T-helper 1 cell treated with Interleukin-12 subunit alpha and Interleukin-12 subunit beta and Interleukin-4 antibody, amounts not matched to agents 30 μg/mL and 1 μg/mL, for 36 hours (primary cell): ENCODE results near the gene CSNK1G2.

Source experiments
- H3K27ac Mint-ChIP-seq: one replicate; pipeline ENCODE4 v1.8.0; 2021; ENCODE audit warnings: mild to moderate bottlenecking, mixed read lengths
- H3K27me3 Mint-ChIP-seq: one replicate; pipeline ENCODE4 v1.8.0; 2021; ENCODE audit warnings: low read depth, mixed read lengths
- H3K36me3 Mint-ChIP-seq: one replicate; pipeline ENCODE4 v1.8.0; 2021; ENCODE audit warnings: low read depth, mixed read lengths
- H3K4me1 Mint-ChIP-seq: one replicate; pipeline ENCODE4 v1.8.0; 2021; ENCODE audit warnings: low read depth, mixed read lengths
- H3K4me3 Mint-ChIP-seq: one replicate; pipeline ENCODE4 v1.8.0; 2021; ENCODE audit warnings: mild to moderate bottlenecking, moderate library complexity, mixed read lengths
- H3K9me3 Mint-ChIP-seq: one replicate; pipeline ENCODE4 v1.8.0; 2021; ENCODE audit warnings: mixed read lengths

The CSNK1G2 gene

GRCh38 chr19:1944916-1945561, 4.1 kb downstream of the CSNK1G2 start:
- Mint-ChIP-seq H3K4me1 (peaks cover 19% of the 10 kb centered on the region), H3K36me3 (peaks cover 19% of the 10 kb centered on the region), H3K27me3 (no peaks in the 10 kb centered on the region), H3K9me3 (no peaks in the 10 kb centered on the region), H3K27ac (no peak overlapping the region), H3K4me3 (no peak overlapping the region)

GRCh38 chr19:1945899-1946298, 4.9 kb downstream of the CSNK1G2 start:
- H3K4me3 Mint-ChIP-seq = no peak overlapping the region
- H3K36me3 Mint-ChIP-seq = peaks cover 21% of the 10 kb centered on the region
- H3K27ac Mint-ChIP-seq = peak overlapping the region; percentile 45
- no peaks in the 10 kb centered on the region for H3K9me3 Mint-ChIP-seq
- H3K27me3 Mint-ChIP-seq = no peaks in the 10 kb centered on the region
- peaks cover 15% of the 10 kb centered on the region for H3K4me1 Mint-ChIP-seq

DNA sequence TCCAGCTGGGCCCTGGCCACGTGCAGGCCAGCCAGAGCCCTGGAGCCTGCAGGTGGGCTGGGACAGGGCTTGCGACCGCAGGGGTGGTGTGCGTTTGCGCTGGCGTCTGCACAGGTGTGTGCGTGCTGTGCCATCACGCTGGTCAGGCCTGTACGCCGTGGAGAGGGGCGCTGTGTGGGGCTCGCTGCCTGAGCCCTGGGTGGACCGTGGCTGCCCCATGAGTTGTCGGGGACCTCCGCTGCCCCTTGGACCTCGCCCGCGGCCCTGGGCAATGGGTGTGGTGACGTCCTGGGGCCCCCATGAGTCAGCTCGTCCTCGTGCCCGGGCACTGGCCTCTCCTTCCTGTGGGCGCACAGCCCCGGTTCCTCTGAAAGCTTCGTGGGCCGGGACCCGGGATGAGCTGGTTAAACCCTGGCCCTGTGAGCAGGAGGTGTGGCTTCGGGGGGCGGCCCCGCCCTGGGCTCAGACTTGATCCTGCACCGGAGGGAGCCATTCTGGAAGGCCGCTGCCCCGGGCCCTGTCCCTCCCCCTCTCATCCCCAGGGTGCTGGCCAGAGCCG, 6.8 kb downstream of the CSNK1G2 start:
- Mint-ChIP-seq H3K4me1 (peaks cover 14% of the 10 kb centered on the region), H3K36me3 (peaks cover 21% of the 10 kb centered on the region), H3K27ac (no peak overlapping the region), H3K27me3 (no peaks in the 10 kb centered on the region), H3K9me3 (no peaks in the 10 kb centered on the region), H3K4me3 (no peak overlapping the region)

- Mint-ChIP-seq H3K36me3 (peaks cover 17% of the 10 kb centered on the region), H3K9me3 (no peaks in the 10 kb centered on the region), H3K4me3 (no peak overlapping the region), H3K4me1 (peaks cover 7% of the 10 kb centered on the region), H3K27me3 (no peaks in the 10 kb centered on the region), H3K27ac (no peak overlapping the region)
These were observed 8.5 kb downstream of the CSNK1G2 start for GRCh38 chr19:1949304-1950101.

DNA sequence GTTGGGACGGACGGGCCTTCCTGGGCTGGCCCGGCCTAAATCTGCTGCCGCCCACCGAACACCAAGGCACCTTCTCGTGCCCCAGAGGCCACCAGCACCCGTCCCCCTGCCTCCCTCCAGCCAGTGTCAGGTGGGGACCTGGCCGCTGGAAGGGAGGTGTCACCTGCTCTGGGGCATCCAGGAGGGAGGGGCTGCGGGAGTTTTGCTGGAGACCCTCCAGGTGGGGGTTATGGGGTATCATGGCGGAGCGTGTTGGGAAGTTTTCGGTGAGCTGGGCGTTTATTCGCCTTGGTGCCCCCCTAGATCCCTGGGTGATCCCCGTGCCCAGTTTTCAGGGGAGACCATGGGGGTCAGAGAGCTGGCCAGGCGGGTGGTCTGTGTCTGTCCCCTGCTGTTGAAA, 9.7 kb downstream of the CSNK1G2 start:
- Mint-ChIP-seq H3K27me3 (no peaks in the 10 kb centered on the region), H3K9me3 (no peaks in the 10 kb centered on the region), H3K4me1 (peaks cover 7% of the 10 kb centered on the region), H3K36me3 (peaks cover 17% of the 10 kb centered on the region), H3K4me3 (no peak overlapping the region), H3K27ac (no peak overlapping the region)

GRCh38 chr19:1952635-1953034, 11.7 kb downstream of the CSNK1G2 start:
- Mint-ChIP-seq H3K4me1 (peaks cover 3% of the 10 kb centered on the region), H3K27me3 (no peaks in the 10 kb centered on the region), H3K27ac (no peak overlapping the region)

GRCh38 chr19:1953037-1953436, 12.1 kb downstream of the CSNK1G2 start:
- peaks cover 14% of the 10 kb centered on the region for H3K36me3 Mint-ChIP-seq
- H3K4me1 Mint-ChIP-seq = peaks cover 3% of the 10 kb centered on the region
- no peaks in the 10 kb centered on the region for H3K27me3 Mint-ChIP-seq
- no peak overlapping the region for H3K4me3 Mint-ChIP-seq
- no peaks in the 10 kb centered on the region for H3K9me3 Mint-ChIP-seq
- no peak overlapping the region for H3K27ac Mint-ChIP-seq

More at GRCh38 chr19:1952635-1953034, 11.7 kb downstream of the CSNK1G2 start:
- Mint-ChIP-seq H3K9me3 (no peaks in the 10 kb centered on the region), H3K36me3 (peaks cover 14% of the 10 kb centered on the region), H3K4me3 (no peak overlapping the region)

DNA sequence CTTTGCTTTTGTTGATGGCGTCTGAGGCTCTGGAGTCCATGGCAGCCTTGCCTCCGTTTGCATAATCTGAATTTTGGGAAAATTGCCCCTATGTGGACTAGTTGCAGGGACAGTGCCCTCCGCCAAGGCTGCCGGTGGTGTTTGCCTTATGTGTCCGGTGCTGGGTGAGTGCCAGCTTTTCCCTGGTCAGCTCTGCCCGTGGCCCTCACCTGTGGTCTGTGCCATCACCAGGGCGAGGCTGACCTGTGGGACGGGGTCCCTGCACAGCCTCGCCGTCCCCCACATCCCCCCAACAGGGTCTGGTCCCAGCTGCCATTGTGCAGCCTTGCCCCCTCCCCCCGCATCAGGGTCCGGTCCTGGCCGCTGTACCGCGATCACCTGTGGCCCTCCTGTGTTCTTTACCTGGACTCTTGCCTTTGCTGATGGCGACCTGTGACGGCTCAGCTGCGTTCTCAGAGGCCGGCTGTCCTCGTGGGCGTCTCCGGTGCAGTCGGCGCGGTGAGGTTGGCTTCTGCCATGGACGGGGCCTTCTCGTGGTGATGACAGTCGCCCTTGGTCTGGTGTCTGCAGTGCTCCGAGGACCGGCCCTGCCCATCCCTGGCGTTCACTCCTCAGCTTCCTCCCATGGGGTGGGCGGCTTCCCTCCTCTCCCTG, 12.6 kb downstream of the CSNK1G2 start:
- Mint-ChIP-seq H3K4me3 (no peak overlapping the region), H3K4me1 (peaks cover 3% of the 10 kb centered on the region), H3K9me3 (no peaks in the 10 kb centered on the region), H3K27me3 (no peaks in the 10 kb centered on the region), H3K27ac (no peak overlapping the region), H3K36me3 (peaks cover 12% of the 10 kb centered on the region)

GRCh38 chr19:1954532-1954933, 13.6 kb downstream of the CSNK1G2 start:
- Mint-ChIP-seq H3K27ac (no peak overlapping the region), H3K27me3 (no peaks in the 10 kb centered on the region), H3K4me1 (no peaks in the 10 kb centered on the region), H3K9me3 (no peaks in the 10 kb centered on the region), H3K4me3 (no peak overlapping the region), H3K36me3 (peaks cover 5% of the 10 kb centered on the region)

DNA sequence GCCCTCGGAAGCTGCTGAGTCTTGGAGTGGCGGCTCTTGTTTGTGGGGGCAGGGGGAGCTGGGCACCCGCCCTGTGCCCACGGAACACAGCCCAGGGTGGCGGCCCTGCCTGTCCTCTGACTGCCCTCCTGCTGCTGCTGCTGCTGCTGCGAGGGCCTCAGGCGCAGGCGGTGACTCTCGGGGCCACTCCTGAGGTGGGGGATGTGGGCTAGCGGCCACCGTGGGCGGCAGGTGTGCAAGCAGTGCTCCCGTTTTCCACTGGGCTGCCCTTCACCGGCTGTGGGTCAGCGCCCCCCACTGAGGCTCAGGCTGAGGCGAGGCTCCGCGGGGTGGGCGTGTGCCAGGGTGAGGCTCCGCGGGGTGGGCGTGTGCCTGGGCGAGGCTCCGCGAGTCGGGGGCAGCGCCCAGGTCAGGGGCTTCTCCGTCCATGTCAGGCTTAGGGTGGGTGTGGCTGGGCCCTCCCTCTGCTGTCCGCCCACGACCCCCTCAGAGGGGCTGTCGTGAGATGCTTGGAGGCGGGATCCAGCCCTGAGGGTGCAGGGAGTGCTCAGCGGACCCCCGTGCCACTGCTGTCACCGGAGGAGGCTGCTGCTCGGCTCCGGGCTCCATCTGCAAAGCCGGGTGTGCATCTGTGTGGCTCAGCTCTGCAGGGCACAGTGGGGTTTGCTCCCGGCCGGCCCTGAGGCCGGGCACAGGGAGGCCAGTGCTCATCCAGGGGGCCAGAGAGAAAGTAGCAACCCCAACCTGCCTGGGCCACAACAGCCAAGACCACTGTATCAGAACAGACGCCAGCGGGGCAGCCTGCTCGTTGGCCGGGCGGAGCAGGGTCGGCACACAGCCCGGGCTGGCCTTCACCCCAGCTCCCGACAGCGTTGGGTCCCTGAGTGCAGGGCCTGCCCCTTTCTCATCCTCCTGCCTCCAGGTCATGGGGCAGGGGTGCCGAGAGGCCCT, 14.5 kb downstream of the CSNK1G2 start:
- Mint-ChIP-seq H3K27me3 (no peaks in the 10 kb centered on the region), H3K9me3 (no peaks in the 10 kb centered on the region), H3K27ac (no peak overlapping the region), H3K4me3 (no peak overlapping the region), H3K36me3 (peaks cover 4% of the 10 kb centered on the region), H3K4me1 (no peaks in the 10 kb centered on the region)

DNA sequence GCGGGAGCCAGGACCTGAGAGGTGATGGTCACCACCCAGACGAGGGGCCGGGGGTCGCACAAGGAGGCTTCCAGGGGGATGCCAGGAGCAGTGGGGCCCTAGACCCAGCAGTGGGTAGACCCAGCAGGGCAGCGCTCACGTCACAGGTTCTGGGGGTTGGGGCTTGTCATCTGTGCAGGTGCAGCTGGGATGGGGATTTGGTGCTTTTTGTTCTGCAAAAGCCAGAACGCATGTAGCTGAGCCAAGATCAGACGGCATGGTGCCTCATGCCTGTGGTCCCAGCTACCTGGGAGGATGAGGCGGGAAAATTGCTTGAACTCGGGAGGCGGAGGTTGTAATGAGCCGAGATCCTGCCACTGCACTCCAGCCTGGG, 15.1 kb downstream of the CSNK1G2 start:
- Mint-ChIP-seq H3K4me1 (no peaks in the 10 kb centered on the region), H3K36me3 (peaks cover 4% of the 10 kb centered on the region), H3K27ac (no peak overlapping the region), H3K4me3 (no peak overlapping the region), H3K27me3 (no peaks in the 10 kb centered on the region), H3K9me3 (no peaks in the 10 kb centered on the region)

DNA sequence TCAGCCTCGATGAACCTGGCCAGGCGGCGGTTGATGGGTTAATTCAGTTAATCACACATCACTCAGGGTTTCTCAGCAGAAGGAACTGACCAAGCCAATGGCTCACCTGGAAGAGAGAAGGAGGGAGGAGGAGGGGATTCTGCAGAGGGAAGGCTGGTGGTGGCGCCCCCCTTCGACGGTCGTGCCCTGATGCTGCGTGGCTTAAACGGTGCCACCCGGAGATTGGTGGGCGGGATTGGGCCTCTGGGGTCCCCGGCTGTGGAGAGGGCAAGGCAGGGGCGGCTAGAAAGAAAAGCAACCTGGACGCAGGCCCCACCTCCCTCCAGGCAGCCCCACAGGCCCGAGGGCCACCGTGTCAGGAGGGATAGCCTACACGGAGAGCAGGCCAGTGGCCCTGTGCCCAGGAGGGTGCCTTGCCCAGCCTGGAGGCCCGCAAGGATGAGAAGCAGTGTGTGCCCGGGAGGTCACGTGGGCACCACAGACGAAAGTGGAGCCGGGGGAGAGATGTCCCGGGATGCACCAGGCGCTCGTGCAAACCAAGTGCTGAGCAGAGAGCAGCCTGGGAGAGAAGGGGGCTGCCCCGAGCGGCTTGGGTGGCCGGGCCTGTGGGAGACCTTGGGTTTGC, 16.0 kb downstream of the CSNK1G2 start:
- no peak overlapping the region for H3K27ac Mint-ChIP-seq
- H3K9me3 Mint-ChIP-seq = no peaks in the 10 kb centered on the region

DNA sequence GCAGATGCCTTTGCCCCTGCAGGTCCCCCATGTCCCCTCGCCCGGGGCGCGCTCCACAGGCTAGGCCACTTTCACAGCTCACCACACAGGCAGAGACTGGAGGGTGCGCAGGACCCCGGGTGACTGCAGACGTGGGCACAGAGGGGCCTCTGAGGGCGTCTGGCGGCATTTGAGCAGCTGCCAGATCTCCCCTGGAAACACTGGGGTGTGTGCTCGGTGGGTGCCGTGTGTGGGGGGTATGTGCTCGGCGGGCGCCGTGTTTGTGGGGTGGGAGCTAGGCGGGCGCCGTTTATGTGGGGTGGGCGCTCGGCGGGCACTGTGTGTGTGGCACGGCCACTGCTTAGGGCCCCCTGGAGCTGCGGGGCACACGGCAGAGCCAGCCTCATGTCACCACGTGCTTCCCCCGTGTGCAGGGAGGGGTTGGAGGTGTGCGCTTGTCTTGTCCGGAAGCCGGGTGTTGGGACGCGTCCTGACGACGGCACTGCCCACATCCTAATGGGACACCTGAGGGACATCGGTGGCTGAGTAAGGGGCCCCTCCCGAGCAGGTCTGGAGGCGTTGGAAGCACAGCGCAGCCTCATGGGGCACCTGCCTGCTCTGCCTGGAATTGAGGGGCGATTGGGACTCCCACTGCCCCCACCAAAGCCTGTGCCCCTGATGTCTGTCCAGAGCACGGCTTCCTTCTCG, 16.7 kb downstream of the CSNK1G2 start:
- Mint-ChIP-seq H3K4me3 (no peak overlapping the region), H3K27ac (no peak overlapping the region), H3K27me3 (no peaks in the 10 kb centered on the region), H3K36me3 (peaks cover 1% of the 10 kb centered on the region), H3K4me1 (no peaks in the 10 kb centered on the region), H3K9me3 (no peaks in the 10 kb centered on the region)

More for the DNA sequence above, 16.0 kb downstream of the CSNK1G2 start:
- peaks cover 4% of the 10 kb centered on the region for H3K36me3 Mint-ChIP-seq
- no peak overlapping the region for H3K4me3 Mint-ChIP-seq
- no peaks in the 10 kb centered on the region for H3K27me3 Mint-ChIP-seq
- H3K4me1 Mint-ChIP-seq = no peaks in the 10 kb centered on the region
